C4-2B (cell line): ENCODE results near the gene TBC1D22A.

ENCODE experiments used
- H3K27ac ChIP-seq: fragments of 450-650 bp; 2 replicates; pipeline ENCODE4 v1.5.1; 2017
- CTCF ChIP-seq: fragments of 450-650 bp; conservative IDR thresholded peaks from 2 replicates; pipeline ENCODE4 v1.5.1; 2017; ENCODE audit warnings: mild to moderate bottlenecking
- ZFX ChIP-seq: fragments of 450-650 bp; IDR thresholded peaks from 2 replicates; pipeline ENCODE4 v1.6.1; 2017

Gene TBC1D22A

GRCh38 chr22:46762238-46763050 is at the start of gene TBC1D22A:
TSS of gene TBC1D22A (plus strand) at chr22:46762650. CDS start at chr22:46762787, 137 bp downstream.
- TF ChIP-seq CTCF (no peak), ZFX (peak; percentile 59)
- H3K27ac ChIP-seq = peak within 1 kb of the TSS; percentile 88

- no peak overlapping the region for H3K27ac ChIP-seq
- TF ChIP-seq ZFX = no peak
- TF ChIP-seq CTCF = no peak
These were observed 47.9 kb upstream of the TBC1D22A start for GRCh38 chr22:46714550-46714949.

- no peak overlapping the region for H3K27ac ChIP-seq
- TF ChIP-seq CTCF = no peak
- TF ChIP-seq ZFX = no peak
These were observed 42.5 kb upstream of the TBC1D22A start for GRCh38 chr22:46719921-46720320.

GRCh38 chr22:46721501-46722085 is 40.9 kb upstream of the TBC1D22A start:
- TF ChIP-seq CTCF (no peak), ZFX (no peak)
- no peak overlapping the region for H3K27ac ChIP-seq

- H3K27ac ChIP-seq = no peak overlapping the region
- TF ChIP-seq ZFX (no peak), CTCF (no peak)
These were observed 38.6 kb upstream of the TBC1D22A start for GRCh38 chr22:46723882-46724281.

- H3K27ac ChIP-seq = no peak overlapping the region
- TF ChIP-seq CTCF = no peak
- TF ChIP-seq ZFX = no peak
These were observed 37.4 kb upstream of the TBC1D22A start for GRCh38 chr22:46725096-46725495.
